Transverse colon (tissue), 4 donors: ENCODE results near the gene SKOR2. TPM values are rescaled to one million over a fixed set of nuclear protein-coding genes. Genes with fewer than 3 reads are reported as not detected.

Experiments
- DNase-seq: peaks from one replicate; pipeline ENCODE4 v3.0.0-alpha.2; 2019
- H3K27ac ChIP-seq, 4 donors: fragments of 200-600 bp; sonication (generic); 2 replicates each; pipeline ENCODE4 v1.5.1; 2016 to 2018; ENCODE audit warnings: inconsistent platforms in 4 of 4
- H3K27me3 ChIP-seq: fragments of 200-600 bp; sonication (generic); 2 replicates; pipeline ENCODE4 v1.5.1; 2017; ENCODE audit warnings: inconsistent platforms
- H3K36me3 ChIP-seq, 4 donors: fragments of 200-600 bp; sonication (generic); 2 replicates each; pipeline ENCODE4 v1.5.1; 2017 to 2019; ENCODE audit warnings: inconsistent platforms in 4 of 4
- H3K4me1 ChIP-seq, 4 donors: fragments of 200-600 bp; sonication (generic); 2 replicates each; pipeline ENCODE4 v1.5.1; 2017 to 2020; ENCODE audit warnings: inconsistent platforms in 4 of 4
- H3K4me3 ChIP-seq, 4 donors: fragments of 200-600 bp; sonication (generic); 1 replicate in 1 of 4; 2 replicates in 3 of 4; pipeline versions ENCODE4 v1.5.1 to v1.6.1; 2017 to 2019; ENCODE audit warnings: inconsistent platforms in 4 of 4
- H3K9me3 ChIP-seq, 2 donors: fragments of 200-600 bp; sonication (generic); 2 replicates each; pipeline ENCODE4 v1.5.1; 2017 to 2019; ENCODE audit warnings: inconsistent platforms in 2 of 2
- EP300 ChIP-seq: sonication (generic); formaldehyde crosslinking; IDR thresholded peaks from one replicate; pipeline ENCODE4 v1.6.1; 2017; ENCODE audit warnings: antibody characterized with exemption, low read depth
- POLR2A ChIP-seq: fragments of 450-650 bp; IDR thresholded peaks from one replicate; pipeline ENCODE4 v1.6.1; 2016; ENCODE audit warnings: antibody characterized with exemption, mild to moderate bottlenecking, moderate library complexity
- POLR2AphosphoS5 ChIP-seq, 3 donors: sonication (generic); formaldehyde crosslinking; IDR thresholded peaks; one replicate each; pipeline ENCODE4 v1.6.1; 2016; ENCODE audit warnings: antibody characterized with exemption in 3 of 3
- WGBS, 2 donors: methylation state at CpG; one replicate each; pipeline ENCODE4 v1.1.5; 2018; ENCODE audit warnings: low coverage in 1 of 2; 5-methylcytosine and 5-hydroxymethylcytosine counted together
- in situ Hi-C, 4 donors: fragments of 200-750 bp; cut with MboI; loops; one replicate each; pipeline versions ENCODE4 v1.15.0 to v1.15.1; 2017; ENCODE audit warnings: low sequenced_read_pairs in 3 of 4, low pct_ligation_motif_present in 1 of 4, low pct_unique_long_range_greater_than_20kb in 1 of 4
- intact Hi-C: fragments of 100-400 bp; cut with DNase I; formaldehyde crosslinking; loops from one replicate; pipeline ENCODE4 v1.15.1; 2023; ENCODE audit warnings: low total_unique reads
- total RNA-seq, 4 donors: library from RNA; depleted of rRNA; stranded (reverse); fragments of >200 nt; gene quantifications; one replicate each; pipeline ENCODE4 v1.1.0, GENCODE V29; 2016
- TF ChIP-seq, protein P1 (sequence below), 5 experiments: fragments of 200-600 bp in 3 of 5; fragments of 450-650 bp in 2 of 5; sonication (generic) in 3 of 5; IDR thresholded peaks; 1 replicate in 2 of 5; 2 replicates in 3 of 5; pipeline ENCODE4 v1.5.1; 2016 to 2017; ENCODE audit warnings: antibody characterized with exemption in 5 of 5, inconsistent platforms in 3 of 5, mild to moderate bottlenecking in 2 of 5, moderate library complexity in 1 of 5

The SKOR2 gene
- total RNA-seq, 4 donors from 2014 or later: not detected

DNA sequence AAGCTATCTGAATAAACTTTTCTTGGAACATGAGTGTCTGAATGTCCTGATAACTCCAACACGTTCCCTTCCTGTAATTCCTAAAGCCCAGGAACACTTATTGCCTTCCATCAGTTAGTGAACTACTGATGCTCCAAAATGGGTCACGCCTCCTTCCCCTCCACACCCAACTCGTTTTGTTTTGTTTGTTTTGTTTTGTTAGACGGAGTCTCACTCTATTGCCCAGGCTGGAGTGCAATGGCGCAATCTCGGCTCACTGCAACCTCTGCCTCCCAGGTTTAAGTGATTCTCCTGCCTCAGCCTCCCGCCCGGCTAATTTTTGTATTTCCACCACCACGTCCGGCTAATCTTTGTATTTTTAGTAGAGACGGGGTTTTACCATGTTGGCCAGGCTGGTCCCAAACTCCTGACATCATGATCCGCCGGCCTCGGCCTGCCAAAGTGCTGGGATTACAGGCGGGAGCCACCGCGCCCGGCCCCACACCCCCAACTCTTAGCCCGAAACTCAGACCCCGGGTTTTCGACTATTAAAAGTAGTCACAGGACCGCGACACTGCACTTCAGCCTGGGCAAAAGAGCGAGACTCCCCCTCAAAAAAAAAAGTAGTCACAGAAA lies 76.1 kb downstream of the SKOR2 start:
- no peaks in the 10 kb centered on the region for H3K27me3 ChIP-seq
- H3K4me3 ChIP-seq: peak overlapping the region; percentile 56 to 86 (median 80)
- peaks cover 6 to 27% (median 16%) of the 10 kb centered on the region in 4 donors for H3K4me1 ChIP-seq
- peak overlapping the region; percentile 84 to 89 (median 86) for H3K27ac ChIP-seq
- no peaks in the 10 kb centered on the region for H3K9me3 ChIP-seq
- no peaks in the 10 kb centered on the region for H3K36me3 ChIP-seq
- intact Hi-C loops: no loop called here
- 2 to 12% methylated on average over 7 to 24 of the region's 24 CpGs for WGBS, 2 donors
- peak; percentile 11 for DNase-seq
- TF ChIP-seq, protein P1, sequence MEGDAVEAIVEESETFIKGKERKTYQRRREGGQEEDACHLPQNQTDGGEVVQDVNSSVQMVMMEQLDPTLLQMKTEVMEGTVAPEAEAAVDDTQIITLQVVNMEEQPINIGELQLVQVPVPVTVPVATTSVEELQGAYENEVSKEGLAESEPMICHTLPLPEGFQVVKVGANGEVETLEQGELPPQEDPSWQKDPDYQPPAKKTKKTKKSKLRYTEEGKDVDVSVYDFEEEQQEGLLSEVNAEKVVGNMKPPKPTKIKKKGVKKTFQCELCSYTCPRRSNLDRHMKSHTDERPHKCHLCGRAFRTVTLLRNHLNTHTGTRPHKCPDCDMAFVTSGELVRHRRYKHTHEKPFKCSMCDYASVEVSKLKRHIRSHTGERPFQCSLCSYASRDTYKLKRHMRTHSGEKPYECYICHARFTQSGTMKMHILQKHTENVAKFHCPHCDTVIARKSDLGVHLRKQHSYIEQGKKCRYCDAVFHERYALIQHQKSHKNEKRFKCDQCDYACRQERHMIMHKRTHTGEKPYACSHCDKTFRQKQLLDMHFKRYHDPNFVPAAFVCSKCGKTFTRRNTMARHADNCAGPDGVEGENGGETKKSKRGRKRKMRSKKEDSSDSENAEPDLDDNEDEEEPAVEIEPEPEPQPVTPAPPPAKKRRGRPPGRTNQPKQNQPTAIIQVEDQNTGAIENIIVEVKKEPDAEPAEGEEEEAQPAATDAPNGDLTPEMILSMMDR (IDR thresholded peaks at IDR 0.05): no peak
- TF ChIP-seq EP300: no peak
- no peak for TF ChIP-seq POLR2A
- no peak for TF ChIP-seq POLR2AphosphoS5 (IDR thresholded peaks at IDR 0.05)
- in situ Hi-C loops: no loop called here

DNA sequence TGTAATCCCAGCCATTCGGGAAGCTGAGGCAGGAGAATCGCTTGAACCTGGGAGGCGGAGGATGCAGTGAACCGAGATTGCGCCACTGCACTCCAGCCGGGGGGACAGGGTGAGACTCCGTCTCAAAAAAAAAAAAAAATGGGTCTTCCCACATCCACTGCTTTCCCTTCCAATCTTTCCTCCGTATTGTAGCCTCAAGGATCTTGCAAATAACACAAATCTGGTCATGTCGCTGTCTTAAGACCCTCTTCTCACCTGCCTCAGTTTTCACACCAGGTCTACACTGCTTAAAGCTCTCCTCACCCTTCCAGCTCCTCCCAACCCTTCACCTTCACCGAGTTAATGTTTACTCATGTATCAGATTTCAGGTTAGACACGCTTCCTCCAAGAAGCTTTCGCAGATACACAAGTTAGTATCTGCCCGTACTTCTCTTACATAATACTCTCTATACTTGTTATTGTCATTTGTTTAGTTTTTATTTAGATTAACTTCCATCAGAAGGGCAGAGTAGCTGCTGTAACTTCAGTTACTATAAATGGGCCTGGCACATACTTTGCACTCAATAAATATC lies 76.8 kb downstream of the SKOR2 start:
- no peaks in the 10 kb centered on the region for H3K36me3 ChIP-seq
- peak overlapping the region; percentile 84 to 89 (median 86) for H3K27ac ChIP-seq
- H3K4me1 ChIP-seq: peaks cover 6 to 27% (median 16%) of the 10 kb centered on the region in 4 donors
- 49 to 68% methylated on average over 5 to 13 of the region's 13 CpGs for WGBS, 2 donors
- no peaks in the 10 kb centered on the region for H3K27me3 ChIP-seq
- peak overlapping the region in 3 of 4 donors; percentile 78 to 86 (median 81) for H3K4me3 ChIP-seq
- intact Hi-C loops (no loop called here), in situ Hi-C loops (no loop called here)
- H3K9me3 ChIP-seq: no peaks in the 10 kb centered on the region
- no peak for DNase-seq
- TF ChIP-seq EP300: no peak
- no peak for TF ChIP-seq POLR2A
- TF ChIP-seq, protein P1 (IDR thresholded peaks at IDR 0.05): no peak
- TF ChIP-seq POLR2AphosphoS5 (IDR thresholded peaks at IDR 0.05): no peak

DNA sequence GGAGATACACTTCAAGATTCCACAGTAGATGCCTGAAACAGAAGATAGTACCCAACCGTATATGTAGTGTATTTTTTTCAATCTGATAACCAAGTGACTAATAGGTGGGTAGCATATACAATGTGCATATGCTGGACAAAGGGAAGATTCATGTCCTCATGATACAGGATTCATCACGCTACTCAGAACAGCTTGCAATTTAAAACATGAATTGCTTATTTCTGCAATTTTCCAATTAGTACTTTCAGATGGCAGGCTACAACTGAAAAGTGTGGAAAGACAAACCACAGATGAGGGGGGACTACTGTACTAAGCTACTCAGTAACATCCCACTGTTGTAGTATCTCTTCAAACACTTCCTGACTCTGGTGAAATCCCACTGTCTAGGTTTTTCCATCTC lies 79.0 kb downstream of the SKOR2 start:
- no peaks in the 10 kb centered on the region for H3K27me3 ChIP-seq
- 84 to 85% methylated on average over 2 of the region's 2 CpGs for WGBS, 2 donors
- H3K36me3 ChIP-seq: no peaks in the 10 kb centered on the region
- intact Hi-C loops (no loop called here), in situ Hi-C loops (no loop called here)
- TF ChIP-seq, protein P1 (IDR thresholded peaks at IDR 0.05): no peak
- TF ChIP-seq POLR2A: no peak
- TF ChIP-seq EP300: no peak
- TF ChIP-seq POLR2AphosphoS5 (IDR thresholded peaks at IDR 0.05): no peak
- peaks cover 6 to 27% (median 16%) of the 10 kb centered on the region in 4 donors for H3K4me1 ChIP-seq
- no peak for DNase-seq
- no peaks in the 10 kb centered on the region for H3K9me3 ChIP-seq
- no peak overlapping the region for H3K4me3 ChIP-seq
- no peak overlapping the region for H3K27ac ChIP-seq

DNA sequence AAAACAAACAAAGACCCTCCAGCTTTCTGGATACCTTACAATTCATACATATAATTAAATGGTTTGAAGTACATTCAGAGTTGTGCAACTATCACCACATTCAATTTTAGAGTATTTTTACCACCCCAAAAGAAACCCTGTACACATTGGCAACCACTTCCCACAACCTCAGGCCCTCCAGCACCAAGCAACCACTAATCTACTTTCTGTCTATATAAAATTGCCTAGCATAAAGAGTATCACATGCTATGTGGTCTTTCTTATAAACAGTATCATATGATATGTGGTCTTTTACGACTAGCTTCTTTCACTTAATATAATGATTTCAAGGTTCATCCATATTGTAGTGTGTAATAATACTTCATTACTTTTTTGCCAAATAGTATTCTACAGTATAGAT lies 82.5 kb downstream of the SKOR2 start:
- H3K36me3 ChIP-seq: no peaks in the 10 kb centered on the region
- DNase-seq: no peak
- in situ Hi-C loops: no loop called here
- intact Hi-C loops: no loop called here
- H3K4me3 ChIP-seq: no peak overlapping the region
- no peaks in the 10 kb centered on the region for H3K27me3 ChIP-seq
- no peaks in the 10 kb centered on the region for H3K9me3 ChIP-seq
- H3K27ac ChIP-seq: no peak overlapping the region
- H3K4me1 ChIP-seq: peaks cover 0 to 17% (median 7%) of the 10 kb centered on the region in 4 donors
- TF ChIP-seq POLR2AphosphoS5 (IDR thresholded peaks at IDR 0.05): no peak
- TF ChIP-seq, protein P1 (IDR thresholded peaks at IDR 0.05): no peak
- TF ChIP-seq EP300: no peak
- TF ChIP-seq POLR2A: no peak
- WGBS, 2 donors: 55 to 86% methylated on average over 1 of the region's 1 CpG
